H1 (cell line): ENCODE data around the gene HOXB13. TPM values are rescaled to one million over a fixed set of nuclear protein-coding genes. Genes with fewer than 3 reads are reported as not detected.
A peak's percentile ranks its signal among the peaks of the same experiment; 100 is the strongest.

Experiments used
- ASH2L ChIP-seq: fragments of 200-600, 300-600 bp; sonication (generic); IDR thresholded peaks from one replicate; pipeline ENCODE4 v1.7.1; 2017; ENCODE audit warnings: low read length
- RFX5 ChIP-seq: IDR thresholded peaks from 2 replicates; pipeline ENCODE4 v1.6.1; 2011; ENCODE audit warnings: low read depth, low read length, improper control_type of control experiment, borderline replicate concordance
- SUZ12 ChIP-seq: fragments of 200-600 bp; sonication (generic); IDR thresholded peaks from 2 replicates; pipeline ENCODE4 v1.6.1; 2012; ENCODE audit warnings: mild to moderate bottlenecking, inconsistent platforms, low read length, moderate library complexity, mixed read lengths
- polyA plus RNA-seq, 7 experiments: library from polyadenylated mRNA; depleted of rRNA in 3 of 7; stranded (reverse) in 5 of 7; unstranded in 2 of 7; fragments of >200 nt in 5 of 7; fragments of 200-250 nt in 2 of 7; gene quantifications; 1 replicate in 5 of 7; 2 replicates in 1 of 7; 4 replicates in 1 of 7; pipeline versions ENCODE4 v1.2.1 to v1.2.3, GENCODE V29; 2011 to 2013; ENCODE audit warnings: missing spikeins in 2 of 7, mixed read lengths in 2 of 7
- total RNA-seq: library from RNA; stranded (reverse); fragmentation: NEBNext Ultra II Directional; extraction: Animal tissue kit (Norgen Biotek cat#: 25700); gene quantifications from 2 replicates; pipeline ENCODE4 v1.2.1, GENCODE V29; 2021

HOXB13 gene
- total and polyA plus RNA-seq, 2 of the 8 experiments (the other 6 are each of a cell fraction or from before 2014, with no cell fraction given): not detected

DNA sequence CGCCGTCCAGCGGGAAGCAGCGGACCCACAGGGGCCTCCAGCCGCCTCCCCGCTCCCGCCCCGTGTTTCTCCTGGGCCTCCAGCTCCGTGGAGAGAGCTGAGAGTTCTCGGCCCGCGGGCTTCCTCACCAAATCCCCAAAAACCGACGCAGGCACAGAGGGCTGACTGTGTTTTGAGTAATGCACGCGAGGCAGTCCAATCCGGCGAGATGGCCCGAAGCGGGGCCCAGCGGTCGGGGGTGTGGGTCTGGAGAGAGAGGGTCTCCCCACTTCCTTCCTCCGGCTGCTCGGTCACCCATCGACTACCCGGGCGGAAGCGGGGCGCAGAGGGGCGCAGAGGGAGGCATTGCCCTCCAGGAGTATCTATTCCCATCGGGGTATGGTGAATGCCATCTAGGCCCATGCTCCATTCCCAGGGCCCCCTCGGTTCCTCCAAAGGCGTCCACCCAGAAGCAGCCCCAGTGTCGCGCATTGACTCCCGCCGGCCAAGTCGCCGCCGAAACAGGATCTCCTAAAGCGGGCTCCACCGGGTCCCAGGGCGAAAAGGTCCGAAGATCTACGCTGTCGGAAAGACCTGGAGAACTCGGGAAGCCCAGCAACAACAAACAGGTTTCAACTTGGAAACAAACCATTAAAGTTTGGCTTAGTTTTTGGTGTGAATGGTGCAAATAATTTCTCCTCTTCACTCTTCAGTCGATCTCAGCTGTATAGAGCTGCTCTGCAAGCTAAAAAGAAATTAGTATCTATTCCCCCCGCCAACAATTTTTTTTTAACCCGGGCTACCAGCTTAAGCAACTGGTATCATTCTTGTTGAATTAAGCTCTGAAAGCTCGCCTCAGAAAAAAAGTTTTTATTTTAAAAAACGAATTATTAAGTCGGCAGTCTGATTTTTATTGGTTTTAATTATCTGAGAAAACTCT is 19.2 kb upstream of the HOXB13 start (continued):
- TF ChIP-seq SUZ12 (peak; percentile 100), ASH2L (no peak), RFX5 (no peak)
- TF ChIP-seq, all 59 proteins: peak for 6
